ENCODE measurements around the gene SCYL3. TPM values are rescaled to one million over a fixed set of nuclear protein-coding genes. Genes with fewer than 3 reads are reported as not detected.
A peak's percentile ranks its signal among the peaks of the same experiment; 100 is the strongest.

Gene SCYL3
- total RNA-seq, 1 experiment from 2014 or later, result 3.6 TPM

GRCh38 chr1:169858467-169858866 is 35.2 kb downstream of the SCYL3 start:
- peaks cover 22% of the 10 kb centered on the region for H3K36me3 ChIP-seq (ENCODE audit: low read depth, low read length)
- BruUV-seq (replicated peaks), result no TSS peak
- no peaks in the 10 kb centered on the region for H4K20me1 ChIP-seq (ENCODE audit: low read length)
- H3K27ac ChIP-seq (ENCODE audit: low read length), result no peak overlapping the region
- DNase-seq (peak; percentile 56), ATAC-seq (peak; percentile 92)
- no peak overlapping the region for H3K4me2 ChIP-seq (ENCODE audit: low read length)
- H3K4me1 ChIP-seq (ENCODE audit: insufficient read depth, low read length), result peaks cover 6% of the 10 kb centered on the region; the same call in 1 of the 2 replicates
- TF ChIP-seq EZH2phosphoT487 (IDR thresholded peaks at IDR 0.05; ENCODE audit: borderline replicate concordance, low read length), result no peak
- TF ChIP-seq EZH2 (IDR thresholded peaks at IDR 0.05; ENCODE audit: low read length, unreplicated experiment), result no peak
- TF ChIP-seq CTCF (conservative IDR thresholded peaks at IDR 0.05; ENCODE audit: low read depth, low read length), result no peak
- H3K27me3 ChIP-seq (ENCODE audit: low read length), result no peaks in the 10 kb centered on the region
- no peaks in the 10 kb centered on the region for H3K79me2 ChIP-seq (ENCODE audit: low read length)
- no peaks in the 10 kb centered on the region for H3K9me2 ChIP-seq (replicated peaks; ENCODE audit: low read length)
- no peak overlapping the region for H3K9ac ChIP-seq (ENCODE audit: low read length)
- H2AFZ ChIP-seq (ENCODE audit: low read length), result no peak overlapping the region
- CTCF ChIA-PET, result interaction anchor here (0.5 to 0.6 kb wide), 2 partner anchors 182 to 497 kb away, joined by 3 read pairs; no protein-coding TSS in a partner anchor
- H3F3A ChIP-seq (ENCODE audit: low read length, unreplicated experiment), result no peaks in the 10 kb centered on the region
- no peaks in the 10 kb centered on the region for H3K9me3 ChIP-seq (ENCODE audit: low read length)
- intact Hi-C loops (cut with micrococcal nuclease), result no loop called here
- POLR2A ChIA-PET (ENCODE audit: unreplicated experiment), result no interaction called here
- H3K4me3 ChIP-seq (ENCODE audit: low read length), result no peak overlapping the region

GRCh38 chr1:169853341-169853740 is 40.4 kb downstream of the SCYL3 start:
- no peak overlapping the region for H3K27ac ChIP-seq (ENCODE audit: low read length)
- no peaks in the 10 kb centered on the region for H4K20me1 ChIP-seq (ENCODE audit: low read length)
- H3K36me3 ChIP-seq (ENCODE audit: low read depth, low read length), result peaks cover 27% of the 10 kb centered on the region
- no peak overlapping the region for H2AFZ ChIP-seq (ENCODE audit: low read length)
- POLR2A ChIA-PET (ENCODE audit: unreplicated experiment), result no interaction called here
- no TSS peak for BruUV-seq (replicated peaks)
- H3K9me2 ChIP-seq (replicated peaks; ENCODE audit: low read length), result no peaks in the 10 kb centered on the region
- H3K4me2 ChIP-seq (ENCODE audit: low read length), result no peak overlapping the region
- no peak for DNase-seq
- TF ChIP-seq EZH2 (IDR thresholded peaks at IDR 0.05; ENCODE audit: low read length, unreplicated experiment), result no peak
- TF ChIP-seq EZH2phosphoT487 (IDR thresholded peaks at IDR 0.05; ENCODE audit: borderline replicate concordance, low read length), result no peak
- no peak for TF ChIP-seq CTCF (conservative IDR thresholded peaks at IDR 0.05; ENCODE audit: low read depth, low read length)
- no peaks in the 10 kb centered on the region for H3K9me3 ChIP-seq (ENCODE audit: low read length)
- H3K4me1 ChIP-seq (ENCODE audit: insufficient read depth, low read length), result peaks cover 2% of the 10 kb centered on the region; the same call in 1 of the 2 replicates
- no peaks in the 10 kb centered on the region for H3K27me3 ChIP-seq (ENCODE audit: low read length)
- CTCF ChIA-PET, result no interaction called here
- intact Hi-C loops (cut with micrococcal nuclease), result no loop called here
- no peaks in the 10 kb centered on the region for H3F3A ChIP-seq (ENCODE audit: low read length, unreplicated experiment)
- no peaks in the 10 kb centered on the region for H3K79me2 ChIP-seq (ENCODE audit: low read length)
- ATAC-seq, result no peak
- no peak overlapping the region for H3K9ac ChIP-seq (ENCODE audit: low read length)
- H3K4me3 ChIP-seq (ENCODE audit: low read length), result no peak overlapping the region

- H4K20me1 ChIP-seq (ENCODE audit: low read length), result no peaks in the 10 kb centered on the region
- no peaks in the 10 kb centered on the region for H3K79me2 ChIP-seq (ENCODE audit: low read length)
- intact Hi-C loops (cut with micrococcal nuclease), result loop anchor here (5.0 kb wide), 1 partner anchor 43 kb away; the partner anchor contains the start of gene SCYL3
- H3K9ac ChIP-seq (ENCODE audit: low read length), result no peak overlapping the region
- TF ChIP-seq EZH2 (IDR thresholded peaks at IDR 0.05; ENCODE audit: low read length, unreplicated experiment) (no peak), EZH2phosphoT487 (IDR thresholded peaks at IDR 0.05; ENCODE audit: borderline replicate concordance, low read length) (no peak), CTCF (conservative IDR thresholded peaks at IDR 0.05; ENCODE audit: low read depth, low read length) (no peak)
- H3K27me3 ChIP-seq (ENCODE audit: low read length), result no peaks in the 10 kb centered on the region
- no peak overlapping the region for H3K27ac ChIP-seq (ENCODE audit: low read length)
- POLR2A ChIA-PET (ENCODE audit: unreplicated experiment), result no interaction called here
- CTCF ChIA-PET, result no interaction called here
- H3K4me1 ChIP-seq (ENCODE audit: insufficient read depth, low read length), result no peaks in the 10 kb centered on the region
- H3K36me3 ChIP-seq (ENCODE audit: low read depth, low read length), result peaks cover 28% of the 10 kb centered on the region
- ATAC-seq, result no peak
- no TSS peak for BruUV-seq (replicated peaks)
- H3F3A ChIP-seq (ENCODE audit: low read length, unreplicated experiment), result no peaks in the 10 kb centered on the region
- no peak overlapping the region for H3K4me2 ChIP-seq (ENCODE audit: low read length)
- no peak overlapping the region for H2AFZ ChIP-seq (ENCODE audit: low read length)
- no peak for DNase-seq
- H3K9me2 ChIP-seq (replicated peaks; ENCODE audit: low read length), result no peaks in the 10 kb centered on the region
- H3K4me3 ChIP-seq (ENCODE audit: low read length), result no peak overlapping the region
- no peaks in the 10 kb centered on the region for H3K9me3 ChIP-seq (ENCODE audit: low read length)
Observed at GRCh38 chr1:169849346-169850022, 44.2 kb downstream of the SCYL3 start.
